ENCODE results near the gene SEMA4C. TPM values are rescaled to one million over a fixed set of nuclear protein-coding genes. Genes with fewer than 3 reads are reported as not detected.
A peak's percentile ranks its signal among the peaks of the same experiment; 100 is the strongest.

SEMA4C gene
- total RNA-seq, 1 donor from 2014 or later, result 18.6 TPM

GRCh38 chr2:96824079-96824870, 45.6 kb downstream of the SEMA4C start:
- no peak for DNase-seq (ENCODE audit: low spot score)
- ATAC-seq, result no peak

DNA sequence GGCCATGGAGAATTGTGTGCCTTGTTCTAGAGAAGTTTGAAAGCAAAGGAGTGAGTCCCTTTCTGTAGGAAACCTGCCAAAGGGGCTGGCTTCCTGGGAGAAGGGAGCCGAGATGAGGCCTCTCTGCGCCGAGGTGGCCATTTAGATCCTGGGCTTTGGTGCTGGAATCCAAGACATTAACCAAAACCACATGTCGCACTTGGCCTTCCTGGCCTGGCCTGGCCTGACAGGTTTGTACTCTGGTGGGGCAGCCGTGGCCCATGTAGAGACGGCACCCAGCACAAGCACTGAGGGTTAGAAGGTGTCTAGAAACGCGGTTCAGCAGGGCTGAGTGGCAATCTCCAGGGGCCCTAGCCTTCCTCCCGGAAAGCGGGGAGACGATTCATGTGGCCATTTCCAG, 46.7 kb downstream of the SEMA4C start:
- no peak for DNase-seq (ENCODE audit: low spot score)

DNA sequence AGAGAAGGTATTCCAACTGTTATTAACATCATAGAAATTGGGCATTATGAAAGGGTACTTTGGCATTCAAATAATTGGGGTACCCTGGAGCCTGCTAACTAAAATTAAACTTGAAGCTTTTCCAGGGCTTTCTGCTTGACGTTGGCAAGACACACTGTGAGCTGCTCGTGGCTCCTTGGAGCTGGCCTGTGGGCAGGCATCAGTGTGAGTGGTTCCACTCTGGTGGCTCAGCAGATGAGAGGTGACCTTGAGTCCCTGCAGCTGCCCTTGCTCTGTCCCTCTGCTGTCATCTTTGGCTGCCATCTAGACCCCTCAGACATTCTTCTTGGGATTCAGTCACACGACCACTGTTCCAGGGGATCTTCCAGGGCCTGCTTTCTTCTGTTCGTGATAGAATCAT, 47.1 kb downstream of the SEMA4C start:
- no peak for DNase-seq (ENCODE audit: low spot score)
- no peak for ATAC-seq

More for the DNA sequence above, 46.7 kb downstream of the SEMA4C start:
- ATAC-seq, result no peak

- DNase-seq (ENCODE audit: low spot score), result no peak
- ATAC-seq, result no peak
These were observed 48.7 kb downstream of the SEMA4C start for GRCh38 chr2:96821113-96821675.

GRCh38 chr2:96819876-96820511, 49.9 kb downstream of the SEMA4C start:
- no peak for ATAC-seq
- DNase-seq (ENCODE audit: low spot score), result no peak

DNA sequence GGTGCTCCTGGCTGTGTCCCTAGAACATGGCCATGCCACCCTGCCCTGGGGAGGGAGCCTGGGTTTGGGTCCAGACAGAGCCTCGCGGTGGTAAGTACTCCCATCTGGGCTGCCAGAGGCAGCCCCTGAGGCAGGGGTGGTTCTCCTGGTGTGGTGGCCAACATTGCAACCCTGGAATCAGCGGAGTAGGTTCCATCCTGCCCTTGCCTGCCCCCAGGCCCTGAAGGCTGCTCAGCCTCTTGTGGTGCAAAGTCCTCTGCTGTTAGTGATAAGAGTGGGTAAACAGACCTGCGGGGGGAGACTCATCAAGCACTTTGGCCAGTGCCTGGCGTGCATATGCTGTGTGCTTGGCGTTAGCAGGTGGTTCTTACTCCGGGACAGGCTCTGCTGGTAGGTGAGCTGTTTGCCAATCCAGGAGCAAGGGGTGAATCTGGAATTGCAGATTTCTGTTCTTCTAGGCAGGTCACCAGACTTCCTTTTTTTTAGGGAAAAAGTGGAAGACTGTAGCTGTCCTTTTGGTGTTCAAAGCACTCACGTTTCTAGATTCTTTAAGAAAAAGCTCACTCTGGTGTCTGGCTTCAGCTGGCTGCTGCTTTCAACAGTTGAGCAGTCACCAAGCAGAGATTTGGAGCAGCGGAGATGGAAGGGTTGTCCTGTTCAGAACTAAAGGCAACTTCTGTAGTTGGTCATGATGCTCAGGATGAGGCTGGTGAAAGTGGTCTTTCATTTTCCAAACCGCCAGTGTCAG, 50.6 kb downstream of the SEMA4C start:
- ATAC-seq, result peak; percentile 58
- DNase-seq (ENCODE audit: low spot score), result peak; percentile 93

DNA sequence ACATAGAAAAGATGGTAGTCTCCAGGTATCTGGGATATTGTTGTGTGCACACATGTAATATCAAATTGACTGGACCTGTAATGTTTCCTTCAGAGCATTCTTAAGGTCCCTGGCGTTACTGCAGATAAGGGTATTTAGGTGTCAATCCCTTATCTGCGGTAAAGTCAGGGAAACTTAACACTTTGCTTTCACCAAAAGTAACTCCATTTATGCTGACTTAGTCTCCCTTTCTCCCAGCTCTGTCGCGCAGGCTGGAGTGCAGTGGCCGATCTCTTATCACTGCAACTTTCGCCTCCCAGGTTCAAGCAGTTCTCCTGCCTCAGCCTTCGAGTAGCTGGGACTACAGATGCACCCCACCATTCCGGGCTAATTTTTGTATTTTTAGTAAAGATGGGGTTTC, 52.0 kb downstream of the SEMA4C start:
- ATAC-seq (no peak), DNase-seq (ENCODE audit: low spot score) (no peak)

GRCh38 chr2:96816836-96817702, 52.8 kb downstream of the SEMA4C start:
- DNase-seq (ENCODE audit: low spot score) (no peak), ATAC-seq (no peak)

GRCh38 chr2:96816127-96816835, 53.6 kb downstream of the SEMA4C start, which contains the start of gene CNNM3:
Gene CNNM3, plus strand, starts transcription at chr2:96816268. Its CDS starts 10 bp downstream, at chr2:96816278.
- peak; percentile 99 for DNase-seq (ENCODE audit: low spot score)
- peak; percentile 80 for ATAC-seq

- ATAC-seq (peak; percentile 26), DNase-seq (ENCODE audit: low spot score) (no peak)
These were observed 54.4 kb downstream of the SEMA4C start for GRCh38 chr2:96815326-96816126.

- DNase-seq (ENCODE audit: low spot score), result no peak
- no peak for ATAC-seq
These were observed 56.2 kb downstream of the SEMA4C start for GRCh38 chr2:96813656-96814055.

DNA sequence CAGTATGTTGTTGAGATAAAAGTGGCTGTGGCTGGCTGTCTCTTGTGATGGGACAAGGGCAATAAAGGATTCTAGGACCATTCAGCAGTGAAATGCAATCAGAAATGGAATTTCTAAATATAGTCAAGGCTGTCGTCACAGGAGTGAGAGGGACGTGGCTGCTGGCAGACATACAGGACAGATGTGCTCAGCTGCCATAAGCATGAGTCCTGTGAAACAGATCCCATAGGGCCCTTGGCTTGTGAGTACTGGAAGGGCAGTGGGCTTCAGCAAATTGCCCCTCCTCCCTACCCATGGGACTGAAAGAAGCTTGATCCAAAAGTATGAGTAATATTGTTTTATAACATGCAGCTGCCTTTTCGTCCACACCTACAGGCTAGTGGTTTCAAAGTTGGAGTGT, 58.0 kb downstream of the SEMA4C start:
- no peak for DNase-seq (ENCODE audit: low spot score)
- no peak for ATAC-seq

DNA sequence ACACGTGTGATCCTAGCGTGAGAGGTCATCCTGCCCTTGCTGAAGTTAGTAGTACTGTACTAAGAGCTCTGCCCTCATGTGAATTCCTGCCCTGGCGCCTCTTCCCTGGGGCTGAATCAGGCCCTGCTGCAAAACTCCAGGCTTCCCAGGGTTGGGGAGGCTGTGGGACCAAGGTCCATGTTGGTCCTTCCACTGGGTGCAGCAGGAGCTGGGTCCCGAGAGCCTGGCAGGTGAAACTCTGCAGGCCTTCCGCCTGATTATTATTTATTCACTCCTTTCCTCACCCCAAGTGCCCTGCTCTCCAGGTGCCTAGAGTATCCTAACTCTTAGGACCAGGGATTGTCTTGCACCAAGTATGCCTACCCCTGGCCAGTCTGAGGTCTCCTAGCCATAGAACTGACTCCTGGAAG, 59.1 kb downstream of the SEMA4C start:
- no peak for DNase-seq (ENCODE audit: low spot score)
- peak; percentile 58 for ATAC-seq

- ATAC-seq (no peak), DNase-seq (ENCODE audit: low spot score) (no peak)
These were observed 59.7 kb downstream of the SEMA4C start for GRCh38 chr2:96809951-96810782.

Measured in left lobe of liver (tissue), 2 donors.